BE2C (cell line): ENCODE results near the gene COL4A4.

Source experiments
- DNase-seq: peaks from one replicate; pipeline ENCODE4 v3.0.0-alpha.2; 2020
- H3K27me3 ChIP-seq: fragments of 250-450 bp; sonication (Bioruptor Pico); 2 replicates; pipeline ENCODE4 v1.5.1; 2020; ENCODE audit warnings: mild to moderate bottlenecking
- H3K36me3 ChIP-seq: fragments of 250-450 bp; sonication (Bioruptor Pico); 2 replicates; pipeline ENCODE4 v1.5.1; 2020; ENCODE audit warnings: mild to moderate bottlenecking
- H3K4me1 ChIP-seq: fragments of 250-450 bp; sonication (Bioruptor Pico); 2 replicates; pipeline ENCODE4 v1.5.1; 2020
- H3K4me3 ChIP-seq: 2 replicates; pipeline ENCODE4 v1.5.1; 2011; ENCODE audit warnings: low read depth, low read length
- H3K9me3 ChIP-seq: fragments of 250-450 bp; sonication (Bioruptor Pico); 2 replicates; pipeline ENCODE4 v1.5.1; 2020
- TF ChIP-seq, protein P1 (sequence below): IDR thresholded peaks from 2 replicates; pipeline ENCODE4 v1.5.1; 2012; ENCODE audit warnings: mild to moderate bottlenecking, low read depth, low read length

COL4A4 gene

DNA sequence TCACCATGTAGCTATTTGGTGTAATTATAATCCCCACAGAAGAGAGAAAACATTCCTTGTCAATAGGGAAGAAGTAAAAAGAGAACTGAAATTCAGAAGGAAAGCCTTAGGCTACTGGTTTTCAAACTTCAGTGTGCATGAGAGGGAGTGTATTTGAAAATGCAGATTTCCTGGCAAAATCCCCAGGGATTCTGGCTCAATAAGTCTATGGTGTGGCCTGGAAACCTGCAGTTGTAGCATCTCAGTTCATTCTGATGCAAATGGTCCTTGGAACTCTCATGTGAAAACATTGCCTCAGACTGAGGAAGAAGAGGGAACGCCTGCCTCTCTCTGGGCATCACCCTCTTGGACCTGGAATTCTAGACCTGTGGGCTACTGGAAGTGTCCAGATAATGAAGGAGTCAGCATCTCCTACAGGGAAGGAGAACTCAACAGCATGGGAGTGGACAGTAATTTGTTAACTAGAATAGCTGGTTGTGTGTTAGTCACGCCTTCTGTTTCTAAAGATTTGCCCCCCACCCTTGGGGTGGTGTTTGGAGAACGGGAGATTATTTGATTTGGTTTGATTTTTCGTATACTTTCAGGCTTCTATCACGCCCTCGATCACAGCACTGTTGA is 21.7 kb upstream of the COL4A4 start:
- no peak overlapping the region for H3K4me3 ChIP-seq
- H3K36me3 ChIP-seq: no peaks in the 10 kb centered on the region
- H3K27me3 ChIP-seq: no peaks in the 10 kb centered on the region
- DNase-seq: no peak
- no peaks in the 10 kb centered on the region for H3K4me1 ChIP-seq
- TF ChIP-seq, protein P1, sequence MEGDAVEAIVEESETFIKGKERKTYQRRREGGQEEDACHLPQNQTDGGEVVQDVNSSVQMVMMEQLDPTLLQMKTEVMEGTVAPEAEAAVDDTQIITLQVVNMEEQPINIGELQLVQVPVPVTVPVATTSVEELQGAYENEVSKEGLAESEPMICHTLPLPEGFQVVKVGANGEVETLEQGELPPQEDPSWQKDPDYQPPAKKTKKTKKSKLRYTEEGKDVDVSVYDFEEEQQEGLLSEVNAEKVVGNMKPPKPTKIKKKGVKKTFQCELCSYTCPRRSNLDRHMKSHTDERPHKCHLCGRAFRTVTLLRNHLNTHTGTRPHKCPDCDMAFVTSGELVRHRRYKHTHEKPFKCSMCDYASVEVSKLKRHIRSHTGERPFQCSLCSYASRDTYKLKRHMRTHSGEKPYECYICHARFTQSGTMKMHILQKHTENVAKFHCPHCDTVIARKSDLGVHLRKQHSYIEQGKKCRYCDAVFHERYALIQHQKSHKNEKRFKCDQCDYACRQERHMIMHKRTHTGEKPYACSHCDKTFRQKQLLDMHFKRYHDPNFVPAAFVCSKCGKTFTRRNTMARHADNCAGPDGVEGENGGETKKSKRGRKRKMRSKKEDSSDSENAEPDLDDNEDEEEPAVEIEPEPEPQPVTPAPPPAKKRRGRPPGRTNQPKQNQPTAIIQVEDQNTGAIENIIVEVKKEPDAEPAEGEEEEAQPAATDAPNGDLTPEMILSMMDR: no peak
- H3K9me3 ChIP-seq: no peaks in the 10 kb centered on the region

DNA sequence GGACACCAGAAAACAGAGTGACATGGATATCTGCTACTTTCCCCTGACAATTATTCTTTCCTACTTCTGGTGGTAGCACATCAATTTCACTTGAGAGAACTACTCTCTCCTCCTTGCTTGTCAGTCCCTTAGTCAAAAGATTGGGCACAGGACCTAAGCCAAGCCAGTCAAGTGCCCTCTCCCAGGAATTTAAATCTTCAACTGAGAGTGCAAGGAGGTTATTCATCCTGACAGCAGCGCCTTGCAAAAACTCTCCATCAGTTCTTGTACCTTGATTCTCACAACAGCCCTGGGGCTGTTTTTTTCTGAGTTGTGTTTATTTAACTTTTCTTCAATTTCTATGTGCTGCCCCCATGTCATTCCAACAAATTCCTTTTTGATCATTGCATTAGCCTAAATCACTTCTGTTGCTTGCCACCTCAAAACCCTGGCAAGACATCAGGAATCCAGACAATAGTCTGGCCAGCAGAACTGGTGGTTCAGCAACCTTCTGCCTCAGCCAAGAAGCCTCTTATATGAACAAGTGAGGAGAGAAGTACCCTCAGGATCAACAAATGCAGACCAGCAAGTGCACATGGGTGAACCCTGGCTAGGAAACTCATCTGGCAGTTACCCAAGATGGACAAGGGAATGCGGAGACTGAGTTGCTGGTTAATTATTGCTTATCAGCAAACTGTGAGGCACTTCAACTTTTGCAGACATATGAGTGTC is 19.8 kb upstream of the COL4A4 start:
- TF ChIP-seq, protein P1: no peak
- no peaks in the 10 kb centered on the region for H3K9me3 ChIP-seq

DNA sequence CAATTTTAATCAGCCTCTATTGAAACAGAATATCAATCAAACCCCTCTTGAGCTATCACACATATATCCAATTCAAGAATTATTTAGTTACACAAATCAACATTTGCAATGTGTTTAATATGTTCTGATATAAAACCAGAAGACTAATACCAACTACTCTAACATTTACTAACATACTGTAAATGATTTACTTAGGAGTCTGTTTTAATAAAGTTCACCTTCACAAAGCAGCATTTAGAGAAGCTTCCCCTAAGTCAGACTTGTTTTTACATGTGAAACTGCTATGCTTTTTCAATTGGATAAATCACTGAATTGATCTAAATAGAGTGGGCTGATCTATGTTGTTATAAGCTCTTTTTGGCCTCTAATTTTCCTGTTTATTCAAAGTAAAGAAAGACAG is 18.8 kb upstream of the COL4A4 start:
- Histone ChIP-seq H3K4me3 (no peak overlapping the region), H3K27me3 (no peaks in the 10 kb centered on the region), H3K36me3 (no peaks in the 10 kb centered on the region), H3K4me1 (no peaks in the 10 kb centered on the region), H3K9me3 (no peaks in the 10 kb centered on the region)
- TF ChIP-seq, protein P1: no peak
- no peak for DNase-seq

More for the DNA sequence above, 19.8 kb upstream of the COL4A4 start:
- Histone ChIP-seq H3K36me3 (no peaks in the 10 kb centered on the region), H3K4me3 (no peak overlapping the region), H3K27me3 (no peaks in the 10 kb centered on the region), H3K4me1 (no peaks in the 10 kb centered on the region)
- DNase-seq: no peak

- TF ChIP-seq, protein P1: no peak
- H3K4me1 ChIP-seq: no peaks in the 10 kb centered on the region
Measured at GRCh38 chr2:227180770-227181169, 16.8 kb upstream of the COL4A4 start.

GRCh38 chr2:227179988-227180685 is 16.1 kb upstream of the COL4A4 start:
- H3K36me3 ChIP-seq: no peaks in the 10 kb centered on the region
- TF ChIP-seq, protein P1: no peak
- no peaks in the 10 kb centered on the region for H3K9me3 ChIP-seq
- no peak overlapping the region for H3K4me3 ChIP-seq
- no peak for DNase-seq
- H3K27me3 ChIP-seq: no peaks in the 10 kb centered on the region
- no peaks in the 10 kb centered on the region for H3K4me1 ChIP-seq

More at GRCh38 chr2:227180770-227181169, 16.8 kb upstream of the COL4A4 start:
- no peaks in the 10 kb centered on the region for H3K9me3 ChIP-seq
- no peaks in the 10 kb centered on the region for H3K36me3 ChIP-seq
- no peak overlapping the region for H3K4me3 ChIP-seq
- H3K27me3 ChIP-seq: no peaks in the 10 kb centered on the region
- DNase-seq: no peak
